H9 (cell line): ENCODE results near the gene SLC35B4. TPM values are rescaled to one million over a fixed set of nuclear protein-coding genes. Genes with fewer than 3 reads are reported as not detected.

ENCODE experiments used
- DNase-seq: peaks from one replicate; pipeline ENCODE4 v3.0.0-alpha.2; 2017
- H2AFZ ChIP-seq: one replicate; pipeline ENCODE4 v1.6.1; 2013; ENCODE audit warnings: mild to moderate bottlenecking, low read length, control low read depth, moderate library complexity
- H2AK5ac ChIP-seq: 2 replicates; pipeline ENCODE4 v1.6.1; 2013; ENCODE audit warnings: low read length, control low read depth, mixed read lengths; ENCODE audit not compliant: insufficient read length
- H2BK120ac ChIP-seq: one replicate; pipeline ENCODE4 v1.6.1; 2013; ENCODE audit warnings: low read depth, mild to moderate bottlenecking, low read length, control low read depth, inconsistent platforms; ENCODE audit not compliant: poor library complexity, severe bottlenecking
- H2BK12ac ChIP-seq: 2 replicates; pipeline ENCODE4 v1.6.1; 2013; ENCODE audit warnings: low read length, control low read depth, mixed read lengths, low read depth; ENCODE audit not compliant: insufficient read length
- H2BK15ac ChIP-seq: 2 replicates; pipeline ENCODE4 v1.6.1; 2013; ENCODE audit warnings: low read depth, low read length, control low read depth
- H2BK20ac ChIP-seq: one replicate; pipeline ENCODE4 v1.6.1; 2013; ENCODE audit warnings: low read depth, mild to moderate bottlenecking, low read length, control low read depth, inconsistent platforms; ENCODE audit not compliant: poor library complexity, severe bottlenecking
- H2BK5ac ChIP-seq: 2 replicates; pipeline ENCODE4 v1.6.1; 2013; ENCODE audit warnings: low read length, control low read depth, mixed read lengths; ENCODE audit not compliant: insufficient read length
- H3K14ac ChIP-seq: 2 replicates; pipeline ENCODE4 v1.6.1; 2013; ENCODE audit warnings: low read length, control low read depth; ENCODE audit not compliant: insufficient read depth
- H3K18ac ChIP-seq: 2 replicates; pipeline ENCODE4 v1.6.1; 2013; ENCODE audit warnings: low read depth, mild to moderate bottlenecking, mixed read lengths, low read length, control low read depth; ENCODE audit not compliant: insufficient read length
- H3K23ac ChIP-seq: 2 replicates; pipeline ENCODE4 v1.6.1; 2013; ENCODE audit warnings: low read length, control low read depth, mixed read lengths, low read depth; ENCODE audit not compliant: insufficient read length
- H3K23me2 ChIP-seq: 2 replicates; pipeline ENCODE4 v1.6.1; 2013; ENCODE audit warnings: low read depth, mild to moderate bottlenecking, mixed read lengths, low read length, control low read depth; ENCODE audit not compliant: insufficient read length, poor library complexity, severe bottlenecking
- H3K27ac ChIP-seq: 2 replicates; pipeline ENCODE4 v1.5.1; 2013; ENCODE audit warnings: low read length, control low read depth, mixed read lengths, low read depth; ENCODE audit not compliant: insufficient read length
- H3K27me3 ChIP-seq: 2 replicates; pipeline ENCODE4 v1.6.1; 2013; ENCODE audit warnings: low read length, control low read depth, inconsistent platforms; ENCODE audit not compliant: insufficient read depth
- H3K4ac ChIP-seq: 2 replicates; pipeline ENCODE4 v1.6.1; 2013; ENCODE audit warnings: low read depth, mild to moderate bottlenecking, control low read depth, inconsistent platforms, low read length, moderate library complexity
- H3K4me1 ChIP-seq: 2 replicates; pipeline ENCODE4 v1.6.1; 2013; ENCODE audit warnings: low read length, control low read depth, inconsistent platforms; ENCODE audit not compliant: insufficient read depth
- H3K4me2 ChIP-seq: 2 replicates; pipeline ENCODE4 v1.6.1; 2013; ENCODE audit warnings: low read length, control low read depth, mixed read lengths; ENCODE audit not compliant: insufficient read length, insufficient read depth
- H3K56ac ChIP-seq: 2 replicates; pipeline ENCODE4 v1.6.1; 2013; ENCODE audit warnings: low read depth, mild to moderate bottlenecking, mixed read lengths, low read length, control low read depth; ENCODE audit not compliant: insufficient read length
- H3K79me1 ChIP-seq: 2 replicates; pipeline ENCODE4 v1.6.1; 2013; ENCODE audit warnings: low read depth, mild to moderate bottlenecking, moderate library complexity, low read length, control low read depth, inconsistent platforms; ENCODE audit not compliant: insufficient read depth, poor library complexity, severe bottlenecking
- H3K79me2 ChIP-seq: 2 replicates; pipeline ENCODE4 v1.6.1; 2013; ENCODE audit warnings: low read length, control low read depth, inconsistent platforms; ENCODE audit not compliant: insufficient read depth
- H3K9ac ChIP-seq: 2 replicates; pipeline ENCODE4 v1.6.1; 2013; ENCODE audit warnings: low read length, control low read depth, mixed read lengths; ENCODE audit not compliant: insufficient read length; ENCODE audit errors: extremely low read depth
- H3K9me3 ChIP-seq: one replicate; pipeline ENCODE4 v1.6.1; 2013; ENCODE audit warnings: low read depth, low read length, inconsistent platforms; ENCODE audit not compliant: control insufficient read depth
- H3T11ph ChIP-seq: one replicate; pipeline ENCODE4 v1.6.1; 2013; ENCODE audit warnings: mild to moderate bottlenecking, low read length, control low read depth, inconsistent platforms
- H4K20me1 ChIP-seq: one replicate; pipeline ENCODE4 v1.6.1; 2013; ENCODE audit not compliant: control insufficient read depth, insufficient read length, insufficient read depth
- H4K5ac ChIP-seq: 2 replicates; pipeline ENCODE4 v1.6.1; 2013; ENCODE audit warnings: low read depth, mild to moderate bottlenecking, mixed read lengths, low read length, control low read depth; ENCODE audit not compliant: insufficient read length
- H4K8ac ChIP-seq: replicated peaks from 2 replicates; pipeline ENCODE4 v1.6.1; 2013; ENCODE audit warnings: low read length, control low read depth, mixed read lengths, low read depth; ENCODE audit not compliant: insufficient read length
- H4K91ac ChIP-seq: 2 replicates; pipeline ENCODE4 v1.6.1; 2013; ENCODE audit warnings: low read depth, mild to moderate bottlenecking, moderate library complexity, mixed read lengths, low read length, control low read depth; ENCODE audit not compliant: insufficient read length
- H3K27ac Mint-ChIP-seq, 3 experiments: 2 replicates in 2 of 3; 3 replicates in 1 of 3; pipeline ENCODE4 v1.8.0; 2020 to 2021; ENCODE audit warnings: mixed read lengths in 3 of 3, mild to moderate bottlenecking in 1 of 3, moderate library complexity in 1 of 3
- H3K27me3 Mint-ChIP-seq: 2 replicates; pipeline ENCODE4 v1.8.0; 2021; ENCODE audit warnings: low read depth, mild to moderate bottlenecking, moderate library complexity, mixed read lengths
- H3K36me3 Mint-ChIP-seq, 3 experiments: 2 replicates in 2 of 3; 3 replicates in 1 of 3; pipeline ENCODE4 v1.8.0; 2020 to 2021; ENCODE audit warnings: low read depth in 3 of 3, mixed read lengths in 3 of 3; ENCODE audit not compliant: insufficient read depth in 1 of 3
- H3K4me1 Mint-ChIP-seq, 2 experiments: 2 replicates each; pipeline ENCODE4 v1.8.0; 2020; ENCODE audit warnings: mixed read lengths in 2 of 2
- H3K4me3 Mint-ChIP-seq, 2 experiments: 2 replicates in 1 of 2; 3 replicates in 1 of 2; pipeline ENCODE4 v1.8.0; 2020 to 2021; ENCODE audit warnings: mild to moderate bottlenecking in 2 of 2, mixed read lengths in 2 of 2, moderate library complexity in 1 of 2
- H3K9me3 Mint-ChIP-seq, 2 experiments: 2 replicates in 1 of 2; 3 replicates in 1 of 2; pipeline ENCODE4 v1.8.0; 2020; ENCODE audit warnings: mild to moderate bottlenecking in 2 of 2, mixed read lengths in 2 of 2, moderate library complexity in 1 of 2
- WGBS: extraction: QIAGEN DNeasy Blood & Tissue Kit; methylation state at CpG from one replicate; pipeline ENCODE4 v1.1.7; 2013; ENCODE audit warnings: missing lambda C conversion rate, low lambda C conversion rate, mixed read lengths; ENCODE audit not compliant: insufficient read length; ENCODE audit errors: extremely low coverage; 5-methylcytosine and 5-hydroxymethylcytosine counted together
- total RNA-seq: library from RNA; stranded (reverse); gene quantifications from 2 replicates; pipeline ENCODE4 v1.2.1, GENCODE V29; 2021
- TF ChIP-seq, protein P1 (sequence below): fragments of 200-600 bp; sonication (generic); conservative IDR thresholded peaks from 3 replicates; pipeline ENCODE4 v1.8.0; 2021; ENCODE audit warnings: antibody characterized with exemption, mild to moderate bottlenecking

The SLC35B4 gene
- total RNA-seq, 1 experiment from 2014 or later: 33.4 TPM

GRCh38 chr7:134276951-134277350 is 39.8 kb downstream of the SLC35B4 start:
- H2AK5ac ChIP-seq: no peak overlapping the region
- no peaks in the 10 kb centered on the region for H3K79me2 ChIP-seq
- no peak overlapping the region for H2BK120ac ChIP-seq
- H3K9ac ChIP-seq: no peak overlapping the region
- H3K23me2 ChIP-seq: no peaks in the 10 kb centered on the region
- no peak overlapping the region for H2BK12ac ChIP-seq
- no peak overlapping the region for H3K4me2 ChIP-seq
- TF ChIP-seq, protein P1, sequence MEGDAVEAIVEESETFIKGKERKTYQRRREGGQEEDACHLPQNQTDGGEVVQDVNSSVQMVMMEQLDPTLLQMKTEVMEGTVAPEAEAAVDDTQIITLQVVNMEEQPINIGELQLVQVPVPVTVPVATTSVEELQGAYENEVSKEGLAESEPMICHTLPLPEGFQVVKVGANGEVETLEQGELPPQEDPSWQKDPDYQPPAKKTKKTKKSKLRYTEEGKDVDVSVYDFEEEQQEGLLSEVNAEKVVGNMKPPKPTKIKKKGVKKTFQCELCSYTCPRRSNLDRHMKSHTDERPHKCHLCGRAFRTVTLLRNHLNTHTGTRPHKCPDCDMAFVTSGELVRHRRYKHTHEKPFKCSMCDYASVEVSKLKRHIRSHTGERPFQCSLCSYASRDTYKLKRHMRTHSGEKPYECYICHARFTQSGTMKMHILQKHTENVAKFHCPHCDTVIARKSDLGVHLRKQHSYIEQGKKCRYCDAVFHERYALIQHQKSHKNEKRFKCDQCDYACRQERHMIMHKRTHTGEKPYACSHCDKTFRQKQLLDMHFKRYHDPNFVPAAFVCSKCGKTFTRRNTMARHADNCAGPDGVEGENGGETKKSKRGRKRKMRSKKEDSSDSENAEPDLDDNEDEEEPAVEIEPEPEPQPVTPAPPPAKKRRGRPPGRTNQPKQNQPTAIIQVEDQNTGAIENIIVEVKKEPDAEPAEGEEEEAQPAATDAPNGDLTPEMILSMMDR: no peak
- no peak overlapping the region for H4K5ac ChIP-seq
- H3K23ac ChIP-seq: no peak overlapping the region
- H3K4ac ChIP-seq: no peak overlapping the region
- no peak for DNase-seq
- no peak overlapping the region for H3K27ac ChIP-seq
- no peaks in the 10 kb centered on the region for H3K79me1 ChIP-seq
- H2BK20ac ChIP-seq: no peak overlapping the region
- WGBS: no CpG with 5 or more reads among the region's 5 CpGs
- no peak overlapping the region for H3K4me3 Mint-ChIP-seq
- H3K27me3 Mint-ChIP-seq: no peaks in the 10 kb centered on the region
- peaks cover 9 to 10% of the 10 kb centered on the region in 2 experiments for H3K4me1 Mint-ChIP-seq
- H4K8ac ChIP-seq: no peak overlapping the region
- H3K27ac Mint-ChIP-seq: no peak overlapping the region; a peak in 1 of 7 replicates
- no peaks in the 10 kb centered on the region; a peak in 2 of 5 replicates for H3K9me3 Mint-ChIP-seq
- H2BK15ac ChIP-seq: no peak overlapping the region
- H2AFZ ChIP-seq: no peak overlapping the region
- no peaks in the 10 kb centered on the region for H4K20me1 ChIP-seq
- peaks cover 3% of the 10 kb centered on the region; the same call in 1 of the 2 replicates for H3K4me1 ChIP-seq
- H3K56ac ChIP-seq: no peak overlapping the region
- no peak overlapping the region for H3K18ac ChIP-seq
- H3T11ph ChIP-seq: no peak overlapping the region
- no peaks in the 10 kb centered on the region for H3K36me3 Mint-ChIP-seq
- H3K14ac ChIP-seq: no peak overlapping the region
- H3K9me3 ChIP-seq: no peaks in the 10 kb centered on the region
- H3K27me3 ChIP-seq: no peaks in the 10 kb centered on the region
- no peak overlapping the region for H4K91ac ChIP-seq
- no peak overlapping the region for H2BK5ac ChIP-seq
